ENCODE data around the gene AKNA.

DNA sequence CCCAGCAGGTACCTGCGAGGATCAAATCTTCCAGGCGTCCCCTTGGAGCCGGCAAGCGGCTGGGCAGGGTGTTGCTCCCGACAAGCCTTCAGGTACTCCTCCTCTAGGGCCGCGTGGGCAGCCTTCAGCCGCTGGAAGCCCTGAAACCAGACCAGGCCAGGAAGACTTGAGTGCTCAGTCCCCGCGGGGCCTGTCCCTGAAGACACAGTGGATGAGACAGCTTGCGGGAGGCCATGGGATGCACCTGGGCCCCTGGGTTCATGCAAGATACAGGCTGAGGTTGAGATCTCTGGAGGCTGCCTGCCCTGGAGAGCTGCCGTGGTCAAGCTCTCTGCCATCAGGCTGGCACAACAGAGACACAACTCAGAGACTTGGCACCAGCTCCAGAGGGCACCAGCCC lies 25.4 kb downstream of the AKNA start:
- TF ChIP-seq POLR2A (IDR thresholded peaks at IDR 0.05): no peak
- TF ChIP-seq, protein P1, sequence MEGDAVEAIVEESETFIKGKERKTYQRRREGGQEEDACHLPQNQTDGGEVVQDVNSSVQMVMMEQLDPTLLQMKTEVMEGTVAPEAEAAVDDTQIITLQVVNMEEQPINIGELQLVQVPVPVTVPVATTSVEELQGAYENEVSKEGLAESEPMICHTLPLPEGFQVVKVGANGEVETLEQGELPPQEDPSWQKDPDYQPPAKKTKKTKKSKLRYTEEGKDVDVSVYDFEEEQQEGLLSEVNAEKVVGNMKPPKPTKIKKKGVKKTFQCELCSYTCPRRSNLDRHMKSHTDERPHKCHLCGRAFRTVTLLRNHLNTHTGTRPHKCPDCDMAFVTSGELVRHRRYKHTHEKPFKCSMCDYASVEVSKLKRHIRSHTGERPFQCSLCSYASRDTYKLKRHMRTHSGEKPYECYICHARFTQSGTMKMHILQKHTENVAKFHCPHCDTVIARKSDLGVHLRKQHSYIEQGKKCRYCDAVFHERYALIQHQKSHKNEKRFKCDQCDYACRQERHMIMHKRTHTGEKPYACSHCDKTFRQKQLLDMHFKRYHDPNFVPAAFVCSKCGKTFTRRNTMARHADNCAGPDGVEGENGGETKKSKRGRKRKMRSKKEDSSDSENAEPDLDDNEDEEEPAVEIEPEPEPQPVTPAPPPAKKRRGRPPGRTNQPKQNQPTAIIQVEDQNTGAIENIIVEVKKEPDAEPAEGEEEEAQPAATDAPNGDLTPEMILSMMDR (IDR thresholded peaks at IDR 0.05): no peak
- no peak for TF ChIP-seq POLR2AphosphoS5 (IDR thresholded peaks at IDR 0.05; ENCODE audit: insufficient read depth in 1 of 2, low read depth in 1 of 2)

Measured in vagina (tissue), 2 donors.